Prostate gland (tissue), 2 donors: ENCODE results near the gene TUBB2B. TPM values are rescaled to one million over a fixed set of nuclear protein-coding genes. Genes with fewer than 3 reads are reported as not detected.

Experiments
- DNase-seq: peaks from one replicate; pipeline ENCODE4 v3.0.0-alpha.2; 2019; ENCODE audit warnings: low spot score
- H3K27ac ChIP-seq, 2 donors: fragments of 200-600 bp; sonication (generic); 2 replicates each; pipeline ENCODE4 v1.5.1; 2017 to 2019
- H3K27me3 ChIP-seq: fragments of 200-600 bp; sonication (generic); replicated peaks from 2 replicates; pipeline ENCODE4 v1.5.1; 2019; ENCODE audit not compliant: insufficient read depth
- H3K36me3 ChIP-seq, 2 donors: fragments of 200-600 bp; sonication (generic); 1 replicate in 1 of 2; 2 replicates in 1 of 2; pipeline versions ENCODE4 v1.5.1 to v1.8.1; 2017 to 2019
- H3K4me1 ChIP-seq: fragments of 200-600 bp; sonication (generic); replicated peaks from 2 replicates; pipeline ENCODE4 v1.5.1; 2019
- H3K4me3 ChIP-seq, 2 donors: fragments of 200-600 bp; sonication (generic); 2 replicates each; pipeline ENCODE4 v1.5.1; 2017 to 2019
- H3K9me3 ChIP-seq: fragments of 200-600 bp; sonication (generic); 2 replicates; pipeline ENCODE4 v1.5.1; 2017
- CTCF ChIP-seq, 4 experiments: fragments of 200-600 bp in 2 of 4; fragments of 450-650 bp in 2 of 4; sonication (generic) in 2 of 4; IDR thresholded peaks; 1 replicate in 3 of 4; 2 replicates in 1 of 4; pipeline ENCODE4 v1.5.1; 2016 to 2019; ENCODE audit warnings: antibody characterized with exemption in 4 of 4, mild to moderate bottlenecking in 2 of 4, moderate library complexity in 2 of 4
- POLR2A ChIP-seq: fragments of 450-650 bp; IDR thresholded peaks from one replicate; pipeline ENCODE4 v1.6.1; 2016; ENCODE audit warnings: antibody characterized with exemption, mild to moderate bottlenecking
- POLR2AphosphoS5 ChIP-seq: sonication (generic); formaldehyde crosslinking; IDR thresholded peaks from one replicate; pipeline ENCODE4 v1.6.1; 2017; ENCODE audit warnings: antibody characterized with exemption
- WGBS: methylation state at CpG from one replicate; pipeline ENCODE4 v1.1.5; 2018; 5-methylcytosine and 5-hydroxymethylcytosine counted together
- intact Hi-C: fragments of 100-400 bp; cut with DNase I; formaldehyde crosslinking; loops from one replicate; pipeline ENCODE4 v1.14.2; 2022
- total RNA-seq, 2 donors: library from RNA; depleted of rRNA; stranded (reverse); fragments of >200 nt; gene quantifications; one replicate each; pipeline ENCODE4 v1.1.0, GENCODE V29; 2016

TUBB2B gene
- 1 to 10 TPM; 3.9 to 4.5 TPM for total RNA-seq

- no peak within 1 kb of the TSS for H3K27ac ChIP-seq
- DNase-seq = no peak
- WGBS = 2% methylated on average over 59 of the region's 66 CpGs
- TF ChIP-seq POLR2AphosphoS5 (no peak), CTCF (IDR thresholded peaks at IDR 0.05) (no peak), POLR2A (no peak)
- no peaks in the 10 kb centered on the region for H3K9me3 ChIP-seq
- intact Hi-C loops = no loop called here
- H3K4me3 ChIP-seq = peak within 1 kb of the TSS; percentile 8 to 19
- H3K4me1 ChIP-seq = peaks cover 7% of the 10 kb centered on the region
- no peaks in the 10 kb centered on the region for H3K36me3 ChIP-seq
- H3K27me3 ChIP-seq = peaks cover 29% of the 10 kb centered on the region
Observed at GRCh38 chr6:3227363-3228045, at the start of gene TUBB2B. TUBB2B (minus strand) TSS chr6:3227653; CDS start chr6:3227543, 110 bp downstream.

- no peak for DNase-seq
- Histone ChIP-seq H3K9me3 (no peaks in the 10 kb centered on the region), H3K4me3 (no peak overlapping the region), H3K27ac (no peak overlapping the region), H3K4me1 (no peaks in the 10 kb centered on the region), H3K27me3 (no peaks in the 10 kb centered on the region), H3K36me3 (peaks cover 0 to 3% of the 10 kb centered on the region in 2 donors)
- WGBS = 77% methylated on average over 12 of the region's 12 CpGs
- no peak for TF ChIP-seq POLR2A
- no peak for TF ChIP-seq CTCF (IDR thresholded peaks at IDR 0.05)
- TF ChIP-seq POLR2AphosphoS5 = no peak
- intact Hi-C loops = no loop called here
Observed at GRCh38 chr6:3277251-3277650, 49.8 kb upstream of the TUBB2B start.

- peaks cover 0 to 3% of the 10 kb centered on the region in 2 donors for H3K36me3 ChIP-seq
- intact Hi-C loops = no loop called here
- no peak overlapping the region for H3K4me3 ChIP-seq
- 85% methylated on average over 20 of the region's 20 CpGs for WGBS
- no peak overlapping the region for H3K27ac ChIP-seq
- H3K9me3 ChIP-seq = no peaks in the 10 kb centered on the region
- TF ChIP-seq POLR2A (no peak), CTCF (IDR thresholded peaks at IDR 0.05) (no peak), POLR2AphosphoS5 (no peak)
- no peak for DNase-seq
- no peaks in the 10 kb centered on the region for H3K27me3 ChIP-seq
- H3K4me1 ChIP-seq = no peaks in the 10 kb centered on the region
Observed at GRCh38 chr6:3276174-3277167, 49.0 kb upstream of the TUBB2B start.

- no peaks in the 10 kb centered on the region for H3K4me1 ChIP-seq
- intact Hi-C loops = no loop called here
- TF ChIP-seq POLR2A (no peak), POLR2AphosphoS5 (no peak)
- peaks cover 0 to 3% of the 10 kb centered on the region in 2 donors for H3K36me3 ChIP-seq
- H3K27me3 ChIP-seq = no peaks in the 10 kb centered on the region
- H3K4me3 ChIP-seq = no peak overlapping the region
- no peak overlapping the region for H3K27ac ChIP-seq
- H3K9me3 ChIP-seq = no peaks in the 10 kb centered on the region
- WGBS = 80% methylated on average over 9 of the region's 9 CpGs
- no peak for DNase-seq
Observed at GRCh38 chr6:3273707-3274521, 46.5 kb upstream of the TUBB2B start.
